Memory B cell (primary cell): ENCODE data around the gene DDX1.

ENCODE experiments used
- ATAC-seq: fragments of 150-1000 bp; cut with Tn5 transposase; 2 replicates; pipeline ENCODE4 v1.10.0; 2021; ENCODE audit warnings: low read depth, mild to moderate bottlenecking, moderate library complexity
- DNase-seq, 2 donors: peaks; one replicate each; pipeline ENCODE4 v3.0.0; 2022; ENCODE audit warnings: low spot score in 2 of 2
- H3K27ac Mint-ChIP-seq: one replicate; pipeline ENCODE4 v1.8.0; 2022; ENCODE audit warnings: mild to moderate bottlenecking, moderate library complexity, mixed read lengths
- H3K27me3 Mint-ChIP-seq: one replicate; pipeline ENCODE4 v1.8.0; 2022; ENCODE audit warnings: mixed read lengths
- H3K36me3 Mint-ChIP-seq: one replicate; pipeline ENCODE4 v1.8.0; 2022; ENCODE audit warnings: mild to moderate bottlenecking, mixed read lengths
- H3K4me1 Mint-ChIP-seq: one replicate; pipeline ENCODE4 v1.8.0; 2022; ENCODE audit warnings: mixed read lengths
- H3K4me3 Mint-ChIP-seq: one replicate; pipeline ENCODE4 v1.8.0; 2022; ENCODE audit warnings: mild to moderate bottlenecking, moderate library complexity, mixed read lengths
- H3K9me3 Mint-ChIP-seq: one replicate; pipeline ENCODE4 v1.8.0; 2022; ENCODE audit warnings: mixed read lengths

The DDX1 gene

DNA sequence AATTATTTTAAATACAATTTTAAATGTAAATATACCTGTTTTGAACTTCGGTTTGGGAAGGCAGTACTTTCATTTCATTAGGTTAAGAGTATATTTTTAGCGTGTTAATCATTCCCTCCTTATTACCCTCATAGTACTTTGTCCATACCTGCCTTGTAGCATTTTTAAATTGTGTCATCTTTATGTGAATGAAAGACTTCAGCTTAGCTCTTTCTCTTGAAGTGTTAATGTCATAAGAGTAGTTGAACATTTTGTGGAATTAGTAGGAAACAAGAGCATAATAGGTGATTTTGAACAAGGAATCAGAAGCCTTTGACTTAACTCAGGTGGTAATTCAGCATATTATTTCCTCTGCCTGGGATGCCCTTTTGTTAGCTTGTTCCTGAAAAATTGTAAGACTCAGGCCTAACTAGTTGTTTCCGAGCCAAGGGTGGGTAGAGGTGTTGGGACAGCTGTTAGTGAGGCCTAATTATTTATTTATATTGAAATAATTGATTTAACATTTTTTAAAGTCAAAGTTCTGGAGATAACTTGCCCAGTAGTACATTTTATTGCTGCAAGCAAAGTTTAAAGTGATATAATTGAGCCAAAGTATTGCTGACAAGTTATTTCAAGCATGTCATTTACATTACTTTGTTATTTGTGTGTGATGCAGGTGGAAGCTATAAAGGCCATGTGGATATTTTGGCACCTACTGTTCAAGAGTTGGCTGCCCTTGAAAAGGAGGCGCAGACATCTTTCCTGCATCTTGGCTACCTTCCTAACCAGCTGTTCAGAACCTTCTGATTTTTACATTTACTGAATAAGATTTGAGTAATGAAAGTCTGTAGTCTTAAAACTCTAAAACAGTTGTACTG is 38.7 kb downstream of the DDX1 start:
- ATAC-seq, result no peak

GRCh38 chr2:15630978-15631719 is 39.5 kb downstream of the DDX1 start:
- Mint-ChIP-seq H3K9me3 (no peaks in the 10 kb centered on the region), H3K27ac (no peak overlapping the region), H3K4me1 (no peaks in the 10 kb centered on the region), H3K36me3 (peaks cover 19% of the 10 kb centered on the region), H3K4me3 (no peak overlapping the region), H3K27me3 (no peaks in the 10 kb centered on the region)
- DNase-seq (no peak), ATAC-seq (no peak)

More for the DNA sequence above, 38.7 kb downstream of the DDX1 start:
- Mint-ChIP-seq H3K27ac (no peak overlapping the region), H3K27me3 (no peaks in the 10 kb centered on the region), H3K4me1 (no peaks in the 10 kb centered on the region), H3K9me3 (no peaks in the 10 kb centered on the region), H3K36me3 (peaks cover 22% of the 10 kb centered on the region), H3K4me3 (no peak overlapping the region)
- DNase-seq, result no peak

DNA sequence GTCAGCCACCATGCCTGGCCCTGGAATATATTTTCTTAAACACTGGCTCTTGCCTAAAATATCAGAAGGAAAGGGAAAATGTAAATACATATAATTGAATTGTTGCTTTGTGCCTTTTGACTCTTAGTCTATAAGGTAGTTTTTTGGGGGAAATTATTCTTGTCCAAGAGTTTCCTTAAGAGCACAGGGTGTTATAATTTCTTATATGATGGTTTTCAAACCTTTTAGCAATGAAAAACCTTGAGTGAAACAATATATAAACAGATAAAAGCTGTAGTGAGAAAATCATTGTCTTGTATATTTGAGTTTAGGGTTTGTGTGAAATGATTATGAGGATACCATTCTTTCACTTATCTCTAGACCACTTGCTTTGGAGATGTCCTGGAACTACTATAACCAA is 40.2 kb downstream of the DDX1 start:
- H3K9me3 Mint-ChIP-seq, result no peaks in the 10 kb centered on the region
- peak overlapping the region; percentile 47 for H3K27ac Mint-ChIP-seq
- H3K4me3 Mint-ChIP-seq, result no peak overlapping the region
- DNase-seq (no peak), ATAC-seq (no peak)
- no peaks in the 10 kb centered on the region for H3K27me3 Mint-ChIP-seq
- no peaks in the 10 kb centered on the region for H3K4me1 Mint-ChIP-seq
- H3K36me3 Mint-ChIP-seq, result peaks cover 19% of the 10 kb centered on the region

GRCh38 chr2:15633043-15633970 is 41.6 kb downstream of the DDX1 start:
- Mint-ChIP-seq H3K4me1 (no peaks in the 10 kb centered on the region), H3K36me3 (peaks cover 17% of the 10 kb centered on the region), H3K27me3 (no peaks in the 10 kb centered on the region), H3K9me3 (no peaks in the 10 kb centered on the region), H3K4me3 (no peak overlapping the region), H3K27ac (no peak overlapping the region)
- no peak for ATAC-seq
- no peak for DNase-seq

- H3K27ac Mint-ChIP-seq, result no peak overlapping the region
- DNase-seq, result no peak
- H3K4me3 Mint-ChIP-seq, result no peak overlapping the region
- no peak for ATAC-seq
- H3K27me3 Mint-ChIP-seq, result no peaks in the 10 kb centered on the region
- no peaks in the 10 kb centered on the region for H3K9me3 Mint-ChIP-seq
- H3K36me3 Mint-ChIP-seq, result peaks cover 17% of the 10 kb centered on the region
- H3K4me1 Mint-ChIP-seq, result no peaks in the 10 kb centered on the region
Measured at GRCh38 chr2:15633971-15634346, 42.3 kb downstream of the DDX1 start.

- Mint-ChIP-seq H3K27ac (peak overlapping the region; percentile 39), H3K9me3 (no peaks in the 10 kb centered on the region), H3K4me3 (no peak overlapping the region), H3K4me1 (no peaks in the 10 kb centered on the region), H3K36me3 (peaks cover 17% of the 10 kb centered on the region), H3K27me3 (no peaks in the 10 kb centered on the region)
- no peak for ATAC-seq
- no peak for DNase-seq
Measured at GRCh38 chr2:15634846-15635490, 43.3 kb downstream of the DDX1 start.

DNA sequence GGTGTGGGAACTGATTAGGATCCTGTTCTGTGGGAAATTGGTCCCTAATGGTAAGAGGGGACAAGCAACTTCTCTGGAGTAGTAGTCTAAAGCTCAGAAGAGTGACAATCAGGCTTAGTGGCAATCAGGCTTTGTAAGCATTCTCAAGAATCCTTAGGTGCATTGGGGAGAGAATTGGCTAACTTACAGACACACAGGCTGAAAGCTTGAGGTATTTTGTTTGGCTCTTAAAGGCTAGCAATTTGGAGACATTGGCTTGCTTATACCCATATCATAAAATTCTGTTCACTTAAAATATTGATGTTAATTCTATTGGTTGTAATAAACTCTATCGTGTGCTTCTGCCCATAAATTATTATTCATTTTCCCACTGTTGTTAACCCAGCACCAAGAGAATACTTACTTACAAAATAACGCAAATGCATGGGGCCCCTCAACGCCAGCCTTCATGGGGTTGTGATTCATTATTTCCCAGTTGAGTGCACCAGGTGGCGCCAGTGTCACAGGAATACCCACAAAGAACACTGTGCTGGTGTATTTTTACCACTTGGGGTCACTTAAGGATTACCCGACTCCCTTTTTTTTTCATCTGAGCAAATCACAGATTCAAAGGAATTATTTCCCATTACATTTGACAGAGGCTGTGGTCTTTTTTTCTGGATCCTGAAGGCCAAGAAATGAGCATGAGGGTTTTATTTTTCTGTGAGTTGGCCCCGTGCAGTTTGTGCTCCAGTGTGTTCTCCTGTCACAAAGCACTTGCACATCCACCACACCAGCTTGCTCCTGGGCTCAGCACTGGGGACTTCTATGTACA is 45.5 kb downstream of the DDX1 start:
- H3K27ac Mint-ChIP-seq, result no peak overlapping the region

GRCh38 chr2:15638720-15639119 is 47.1 kb downstream of the DDX1 start:
- DNase-seq (no peak), ATAC-seq (no peak)
- Mint-ChIP-seq H3K4me1 (no peaks in the 10 kb centered on the region), H3K27me3 (no peaks in the 10 kb centered on the region), H3K27ac (no peak overlapping the region), H3K4me3 (no peak overlapping the region), H3K36me3 (peaks cover 14% of the 10 kb centered on the region), H3K9me3 (peaks cover 6% of the 10 kb centered on the region)

More for the DNA sequence above, 45.5 kb downstream of the DDX1 start:
- DNase-seq (peak; percentile 30 to 41), ATAC-seq (peak; percentile 79)
- Mint-ChIP-seq H3K4me1 (no peaks in the 10 kb centered on the region), H3K36me3 (peaks cover 20% of the 10 kb centered on the region), H3K27me3 (no peaks in the 10 kb centered on the region), H3K9me3 (peaks cover 6% of the 10 kb centered on the region), H3K4me3 (no peak overlapping the region)

DNA sequence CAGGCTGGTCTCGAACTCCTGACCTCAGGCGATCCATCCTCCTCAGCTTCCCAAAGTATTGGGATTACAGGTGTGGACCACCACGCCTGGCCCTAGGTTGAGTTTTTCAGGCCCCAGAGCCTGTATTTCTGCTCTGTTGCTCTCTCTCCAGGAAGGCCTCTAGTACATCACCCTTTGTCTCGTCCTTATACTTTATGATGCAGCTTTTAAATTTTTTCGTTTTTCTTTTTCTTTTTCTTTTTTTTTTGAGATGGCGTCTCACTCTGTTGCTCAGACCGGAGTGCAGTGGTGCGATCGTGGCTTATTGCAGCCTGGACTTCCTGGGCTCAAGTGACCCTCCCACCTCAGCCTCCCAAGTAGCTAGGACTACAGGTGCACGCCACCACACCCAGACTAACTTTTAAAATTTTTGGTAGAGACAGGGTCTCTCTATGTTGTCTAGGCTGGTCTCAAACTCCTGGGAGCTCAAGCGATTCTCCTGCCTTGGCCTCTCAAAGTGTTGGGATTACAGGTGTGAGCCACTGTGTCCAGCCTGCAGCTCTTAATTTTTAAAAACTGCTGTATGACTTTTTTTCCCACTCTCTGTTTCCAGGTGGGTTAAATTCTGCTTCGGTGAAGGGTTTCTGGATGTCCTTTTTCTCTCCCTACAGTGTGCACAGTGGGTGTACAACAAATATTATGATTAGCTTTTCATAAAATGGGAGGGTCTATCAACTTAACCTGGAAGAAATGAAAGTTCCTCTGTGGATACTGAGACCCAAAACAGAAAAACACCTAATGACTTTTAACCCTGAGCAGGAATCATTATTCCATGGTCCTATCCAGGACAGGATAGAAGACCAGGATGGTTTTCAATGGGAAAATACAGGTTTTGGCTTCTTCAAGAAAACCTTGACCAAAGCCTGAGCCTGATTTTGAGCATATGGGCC is 47.9 kb downstream of the DDX1 start:
- H3K4me1 Mint-ChIP-seq, result no peaks in the 10 kb centered on the region
- peaks cover 6% of the 10 kb centered on the region for H3K9me3 Mint-ChIP-seq
- DNase-seq, result no peak
- peaks cover 14% of the 10 kb centered on the region for H3K36me3 Mint-ChIP-seq
- no peak overlapping the region for H3K27ac Mint-ChIP-seq
- ATAC-seq, result no peak
- no peak overlapping the region for H3K4me3 Mint-ChIP-seq
- H3K27me3 Mint-ChIP-seq, result no peaks in the 10 kb centered on the region

DNA sequence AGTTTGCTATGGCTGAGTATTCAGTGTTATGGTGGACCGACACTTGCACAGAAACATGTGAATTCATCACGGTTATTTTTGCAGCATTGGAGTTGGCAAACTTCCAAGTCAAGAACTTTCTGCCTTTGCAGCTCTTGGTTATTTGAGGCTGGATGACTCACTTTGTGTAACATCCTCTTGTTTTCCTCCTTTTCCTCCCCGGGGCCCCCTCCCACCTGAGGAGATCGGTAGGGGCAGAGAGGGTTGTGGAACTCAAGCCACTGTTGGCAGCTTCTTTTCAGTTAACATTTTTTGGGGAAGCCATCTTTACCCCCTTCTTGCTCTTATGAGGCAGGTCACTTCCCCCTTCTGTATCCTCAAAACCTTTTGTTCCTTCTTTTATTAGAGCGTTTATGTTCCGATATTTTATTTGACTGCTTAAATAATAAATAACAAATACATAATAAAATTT is 48.6 kb downstream of the DDX1 start:
- Mint-ChIP-seq H3K27ac (no peak overlapping the region), H3K4me3 (no peak overlapping the region), H3K27me3 (peaks cover 3% of the 10 kb centered on the region), H3K9me3 (peaks cover 6% of the 10 kb centered on the region), H3K4me1 (no peaks in the 10 kb centered on the region), H3K36me3 (peaks cover 14% of the 10 kb centered on the region)
- no peak for ATAC-seq
- DNase-seq, result no peak

DNA sequence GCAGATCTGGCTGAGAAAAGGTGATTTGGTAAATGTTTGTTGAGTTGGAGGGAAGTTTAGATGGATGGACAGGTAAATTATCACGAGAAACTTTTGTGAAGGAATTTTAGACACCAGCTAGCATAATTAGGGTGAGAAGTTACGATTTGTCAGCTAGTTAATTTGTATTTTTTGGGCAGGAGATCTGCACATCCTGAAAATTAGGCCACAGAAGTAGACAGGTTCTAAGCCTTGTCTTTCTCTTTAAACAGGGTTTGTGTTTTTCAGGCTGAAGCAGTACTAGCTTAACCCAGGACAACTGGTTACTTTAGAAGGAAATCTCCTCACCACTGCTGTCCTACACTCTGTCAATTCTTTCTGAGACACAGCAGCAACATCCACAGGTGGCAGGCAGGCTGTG is 49.1 kb downstream of the DDX1 start:
- H3K27ac Mint-ChIP-seq, result no peak overlapping the region
- ATAC-seq (no peak), DNase-seq (no peak)
- H3K36me3 Mint-ChIP-seq, result peaks cover 14% of the 10 kb centered on the region
- peaks cover 3% of the 10 kb centered on the region for H3K27me3 Mint-ChIP-seq
- peaks cover 6% of the 10 kb centered on the region for H3K9me3 Mint-ChIP-seq
- no peaks in the 10 kb centered on the region for H3K4me1 Mint-ChIP-seq
- no peak overlapping the region for H3K4me3 Mint-ChIP-seq

- no peak for DNase-seq
Measured at GRCh38 chr2:15641530-15641982, 49.9 kb downstream of the DDX1 start.

More at GRCh38 chr2:15641530-15641982, 49.9 kb downstream of the DDX1 start:
- H3K27me3 Mint-ChIP-seq, result peaks cover 3% of the 10 kb centered on the region
- peaks cover 2% of the 10 kb centered on the region for H3K4me1 Mint-ChIP-seq
- no peak for ATAC-seq
- H3K4me3 Mint-ChIP-seq, result no peak overlapping the region
- no peak overlapping the region for H3K27ac Mint-ChIP-seq
- H3K36me3 Mint-ChIP-seq, result peaks cover 14% of the 10 kb centered on the region
- H3K9me3 Mint-ChIP-seq, result peaks cover 6% of the 10 kb centered on the region
